HG02642 (cell line): Measurements from ENCODE around the gene SLIT3.
"Not testable (repeated sequence)": the region's sequence is repeated elsewhere in the genome, so short reads cannot be mapped to it uniquely, and the experiment has no call there.

Source experiments
- ATAC-seq: cut with Tn5 transposase; IDR thresholded peaks from one replicate; pipeline ENCODE4 v1.9.1; 2021; ENCODE audit warnings: mild to moderate bottlenecking; ENCODE audit not compliant: unreplicated experiment, poor library complexity

SLIT3 gene

GRCh38 chr5:169119288-169120048 lies 181.5 kb downstream of the SLIT3 start:
- ATAC-seq, result no peak

- ATAC-seq, result no peak
Measured at GRCh38 chr5:169116961-169117461, 183.9 kb downstream of the SLIT3 start.

- ATAC-seq, result no peak
Measured at GRCh38 chr5:169115461-169116124, 185.3 kb downstream of the SLIT3 start.

- ATAC-seq, result no peak
Measured at GRCh38 chr5:169114466-169115065, 186.4 kb downstream of the SLIT3 start.

- no peak for ATAC-seq
Measured at GRCh38 chr5:169112016-169112415, 188.9 kb downstream of the SLIT3 start.

- ATAC-seq, result no peak
Measured at GRCh38 chr5:169106911-169107706, 193.8 kb downstream of the SLIT3 start.

GRCh38 chr5:169105582-169105981 lies 195.4 kb downstream of the SLIT3 start:
- not testable (repeated sequence) for ATAC-seq

GRCh38 chr5:169104937-169105494 lies 195.9 kb downstream of the SLIT3 start:
- ATAC-seq, result no peak

GRCh38 chr5:169103586-169104181 lies 197.3 kb downstream of the SLIT3 start:
- no peak for ATAC-seq

GRCh38 chr5:169101966-169102365 lies 199.0 kb downstream of the SLIT3 start:
- ATAC-seq, result no peak

GRCh38 chr5:169100735-169101075 lies 200.2 kb downstream of the SLIT3 start:
- ATAC-seq, result no peak

GRCh38 chr5:169099801-169100734 lies 200.9 kb downstream of the SLIT3 start:
- no peak for ATAC-seq

GRCh38 chr5:169098331-169099121 lies 202.4 kb downstream of the SLIT3 start:
- ATAC-seq, result no peak

- no peak for ATAC-seq
Measured at GRCh38 chr5:169097374-169098326, 203.3 kb downstream of the SLIT3 start.

GRCh38 chr5:169095976-169096375 lies 205.0 kb downstream of the SLIT3 start:
- no peak for ATAC-seq

- ATAC-seq, result no peak
Measured at GRCh38 chr5:169095410-169095960, 205.5 kb downstream of the SLIT3 start.
